Measurements from ENCODE around the gene ACRBP. TPM values are rescaled to one million over a fixed set of nuclear protein-coding genes. Genes with fewer than 3 reads are reported as not detected.

The ACRBP gene
- 1 to 10 TPM; 8.0 to 8.8 TPM for total RNA-seq

DNA sequence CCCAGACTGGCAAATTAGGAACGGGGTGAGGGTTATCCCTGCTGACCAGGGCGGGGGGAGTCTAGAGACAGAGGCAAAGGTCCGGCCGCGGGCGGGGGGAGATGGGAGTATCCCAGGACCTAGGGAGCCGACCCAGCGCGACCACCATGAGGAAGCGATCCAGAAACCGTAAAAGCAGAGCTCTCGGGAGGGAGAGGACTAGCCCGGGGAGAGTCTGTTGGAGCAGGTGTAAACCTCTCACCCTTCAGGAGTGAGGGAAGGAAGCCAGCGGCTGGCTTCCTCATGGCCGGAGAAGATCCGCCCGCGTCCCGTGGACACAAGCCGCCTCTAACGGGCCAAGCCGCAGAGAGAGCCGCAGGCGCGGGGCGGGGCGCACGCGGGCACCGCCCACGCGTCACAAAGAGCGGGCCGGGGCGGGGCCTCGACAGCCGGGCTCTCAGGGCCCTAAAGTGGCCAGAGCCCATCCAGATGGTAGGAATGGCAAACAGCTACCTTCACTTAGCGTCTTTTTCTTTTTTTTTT lies at the start of gene ACRBP:
Gene ACRBP (minus strand): TSS at position 350 of the 522 bp plus-strand sequence. CDS start 66 bp downstream, at position 284.
- POLR2A ChIA-PET, result interaction anchor here (0.5 to 2.0 kb wide), 3 partner anchors 12 to 19 kb away, joined by 3 to 10 read pairs (median 3); partner anchors contain the start of gene LPAR5
- H3K4me3 Mint-ChIP-seq, result peak within 1 kb of the TSS; percentile 74
- peaks cover 45% of the 10 kb centered on the region for H3K36me3 Mint-ChIP-seq
- ATAC-seq (ENCODE audit: low read depth), result peak; percentile 69
- no peaks in the 10 kb centered on the region for H3K27me3 Mint-ChIP-seq
- peaks cover 17% of the 10 kb centered on the region for H3K9me3 Mint-ChIP-seq
- DNase-seq, result peak; percentile 64
- H3K27ac Mint-ChIP-seq, result peak within 1 kb of the TSS; percentile 64
- H3K4me1 Mint-ChIP-seq, result peaks cover 17% of the 10 kb centered on the region

GRCh38 chr12:6695313-6696045 lies 48.2 kb upstream of the ACRBP start:
- Mint-ChIP-seq H3K27me3 (peaks cover 28% of the 10 kb centered on the region), H3K36me3 (no peaks in the 10 kb centered on the region), H3K4me1 (peaks cover 16% of the 10 kb centered on the region), H3K27ac (no peak overlapping the region), H3K4me3 (no peak overlapping the region), H3K9me3 (no peaks in the 10 kb centered on the region)
- POLR2A ChIA-PET, result no interaction called here
- DNase-seq, result no peak
- ATAC-seq (ENCODE audit: low read depth), result no peak

GRCh38 chr12:6694701-6695100 lies 47.5 kb upstream of the ACRBP start:
- Mint-ChIP-seq H3K4me3 (no peak overlapping the region), H3K4me1 (peaks cover 20% of the 10 kb centered on the region), H3K27ac (no peak overlapping the region), H3K27me3 (peaks cover 22% of the 10 kb centered on the region), H3K9me3 (no peaks in the 10 kb centered on the region), H3K36me3 (no peaks in the 10 kb centered on the region)
- POLR2A ChIA-PET, result interaction anchor here (0.6 kb wide), 1 partner anchor 61 kb away, joined by 4 read pairs; no protein-coding TSS in a partner anchor
- ATAC-seq (ENCODE audit: low read depth) (no peak), DNase-seq (no peak)

- no peaks in the 10 kb centered on the region for H3K9me3 Mint-ChIP-seq
- H3K27me3 Mint-ChIP-seq, result peaks cover 14% of the 10 kb centered on the region
- H3K4me3 Mint-ChIP-seq, result no peak overlapping the region
- H3K36me3 Mint-ChIP-seq, result no peaks in the 10 kb centered on the region
- H3K4me1 Mint-ChIP-seq, result peaks cover 16% of the 10 kb centered on the region
- POLR2A ChIA-PET, result interaction anchor here (0.6 kb wide), 1 partner anchor 61 kb away, joined by 4 read pairs; no protein-coding TSS in a partner anchor
- DNase-seq, result no peak
- no peak overlapping the region for H3K27ac Mint-ChIP-seq
- ATAC-seq (ENCODE audit: low read depth), result no peak
Measured at GRCh38 chr12:6693832-6694355, 46.7 kb upstream of the ACRBP start.

GRCh38 chr12:6692888-6693287 lies 45.7 kb upstream of the ACRBP start:
- POLR2A ChIA-PET, result interaction anchor here (0.5 to 1.5 kb wide), 4 partner anchors 21 to 125 kb away, joined by 3 to 7 read pairs (median 4); partner anchors contain the start of genes COPS7A and NOP2
- Mint-ChIP-seq H3K36me3 (peaks cover 4% of the 10 kb centered on the region), H3K9me3 (no peaks in the 10 kb centered on the region), H3K27ac (no peak overlapping the region), H3K4me1 (peaks cover 13% of the 10 kb centered on the region), H3K4me3 (no peak overlapping the region), H3K27me3 (peaks cover 4% of the 10 kb centered on the region)
- ATAC-seq (ENCODE audit: low read depth) (no peak), DNase-seq (no peak)

GRCh38 chr12:6691473-6691872 lies 44.2 kb upstream of the ACRBP start:
- DNase-seq, result no peak
- Mint-ChIP-seq H3K9me3 (no peaks in the 10 kb centered on the region), H3K27me3 (no peaks in the 10 kb centered on the region), H3K36me3 (peaks cover 11% of the 10 kb centered on the region), H3K4me3 (no peak overlapping the region), H3K27ac (no peak overlapping the region), H3K4me1 (peaks cover 26% of the 10 kb centered on the region)
- no peak for ATAC-seq (ENCODE audit: low read depth)
- POLR2A ChIA-PET, result interaction anchor here (0.6 to 1.2 kb wide), 3 partner anchors 80 to 157 kb away, joined by 3 read pairs; partner anchors contain the start of gene GAPDH

GRCh38 chr12:6688999-6689882 lies 42.0 kb upstream of the ACRBP start, which contains the start of gene ZNF384:
TSS of gene ZNF384 (minus strand) at chr12:6689375. CDS start at chr12:6679520, 9,855 bp downstream.
- ATAC-seq (ENCODE audit: low read depth) (peak; percentile 81), DNase-seq (peak; percentile 88)
- H3K27ac Mint-ChIP-seq, result peak within 1 kb of the TSS; percentile 95
- POLR2A ChIA-PET, result interaction anchor here (0.6 to 2.3 kb wide), 44 partner anchors 10 to 314 kb away, joined by 3 to 71 read pairs (median 5); partner anchors contain the start of genes CD27, CDCA3, COPS7A and GAPDH
- no peaks in the 10 kb centered on the region for H3K27me3 Mint-ChIP-seq
- peaks cover 37% of the 10 kb centered on the region for H3K4me1 Mint-ChIP-seq
- H3K9me3 Mint-ChIP-seq, result no peaks in the 10 kb centered on the region
- peaks cover 22% of the 10 kb centered on the region for H3K36me3 Mint-ChIP-seq
- peak within 1 kb of the TSS; percentile 90 for H3K4me3 Mint-ChIP-seq

- POLR2A ChIA-PET, result interaction anchor here (0.6 to 2.3 kb wide), 34 partner anchors 11 to 218 kb away, joined by 3 to 71 read pairs (median 6); partner anchors contain the start of genes CDCA3, COPS7A, GAPDH and LAG3
- Mint-ChIP-seq H3K27me3 (no peaks in the 10 kb centered on the region), H3K4me3 (peak overlapping the region; percentile 90), H3K4me1 (peaks cover 37% of the 10 kb centered on the region), H3K9me3 (no peaks in the 10 kb centered on the region), H3K36me3 (peaks cover 22% of the 10 kb centered on the region), H3K27ac (peak overlapping the region; percentile 95)
- DNase-seq (no peak), ATAC-seq (ENCODE audit: low read depth) (peak; percentile 17)
Measured at GRCh38 chr12:6688543-6688998, 41.3 kb upstream of the ACRBP start.

GRCh38 chr12:6685814-6686213 lies 38.6 kb upstream of the ACRBP start:
- no peak for ATAC-seq (ENCODE audit: low read depth)
- Mint-ChIP-seq H3K4me3 (peak overlapping the region; percentile 90), H3K4me1 (peaks cover 42% of the 10 kb centered on the region), H3K27ac (no peak overlapping the region), H3K27me3 (no peaks in the 10 kb centered on the region), H3K9me3 (no peaks in the 10 kb centered on the region), H3K36me3 (peaks cover 27% of the 10 kb centered on the region)
- POLR2A ChIA-PET, result interaction anchor here (0.6 to 0.7 kb wide), 2 partner anchors 127 to 251 kb away, joined by 6 to 7 read pairs; no protein-coding TSS in a partner anchor
- no peak for DNase-seq

- peak overlapping the region; percentile 21 for H3K27ac Mint-ChIP-seq
- H3K27me3 Mint-ChIP-seq, result no peaks in the 10 kb centered on the region
- ATAC-seq (ENCODE audit: low read depth), result no peak
- POLR2A ChIA-PET, result interaction anchor here (0.5 to 1.3 kb wide), 6 partner anchors 21 to 79 kb away, joined by 3 to 6 read pairs (median 4); partner anchors contain the start of gene COPS7A
- no peak for DNase-seq
- peaks cover 37% of the 10 kb centered on the region for H3K4me1 Mint-ChIP-seq
- H3K4me3 Mint-ChIP-seq, result no peak overlapping the region
- H3K36me3 Mint-ChIP-seq, result peaks cover 27% of the 10 kb centered on the region
- no peaks in the 10 kb centered on the region for H3K9me3 Mint-ChIP-seq
Measured at GRCh38 chr12:6684609-6685008, 37.4 kb upstream of the ACRBP start.

- POLR2A ChIA-PET, result interaction anchor here (1.0 kb wide), 1 partner anchor 45 kb away, joined by 4 read pairs; no protein-coding TSS in a partner anchor
Measured at GRCh38 chr12:6676962-6677361, 29.7 kb upstream of the ACRBP start.

GRCh38 chr12:6672143-6672542 lies 24.9 kb upstream of the ACRBP start:
- Mint-ChIP-seq H3K4me3 (no peak overlapping the region), H3K9me3 (no peaks in the 10 kb centered on the region), H3K36me3 (peaks cover 40% of the 10 kb centered on the region), H3K27me3 (no peaks in the 10 kb centered on the region), H3K27ac (no peak overlapping the region), H3K4me1 (peaks cover 6% of the 10 kb centered on the region)
- ATAC-seq (ENCODE audit: low read depth) (no peak), DNase-seq (no peak)
- POLR2A ChIA-PET, result no interaction called here

More at GRCh38 chr12:6676962-6677361, 29.7 kb upstream of the ACRBP start:
- Mint-ChIP-seq H3K27me3 (no peaks in the 10 kb centered on the region), H3K9me3 (no peaks in the 10 kb centered on the region), H3K4me3 (no peak overlapping the region), H3K4me1 (peaks cover 10% of the 10 kb centered on the region), H3K36me3 (peaks cover 35% of the 10 kb centered on the region), H3K27ac (no peak overlapping the region)
- no peak for ATAC-seq (ENCODE audit: low read depth)
- DNase-seq, result no peak

Measured in activated naive CD8-positive, alpha-beta T cell treated with anti-CD3 and anti-CD28 coated beads, Interleukin-2, amount 10 ng/mL, durations not matched to agents 7 days and 5 days (primary cell).